H9 (cell line): ENCODE data around the gene FAAP100. TPM values are rescaled to one million over a fixed set of nuclear protein-coding genes. Genes with fewer than 3 reads are reported as not detected.

Source experiments
- DNase-seq: peaks from one replicate; pipeline ENCODE4 v3.0.0-alpha.2; 2017
- H2AFZ ChIP-seq: one replicate; pipeline ENCODE4 v1.6.1; 2013; ENCODE audit warnings: mild to moderate bottlenecking, low read length, control low read depth, moderate library complexity
- H2AK5ac ChIP-seq: 2 replicates; pipeline ENCODE4 v1.6.1; 2013; ENCODE audit warnings: low read length, control low read depth, mixed read lengths; ENCODE audit not compliant: insufficient read length
- H2BK120ac ChIP-seq: one replicate; pipeline ENCODE4 v1.6.1; 2013; ENCODE audit warnings: low read depth, mild to moderate bottlenecking, low read length, control low read depth, inconsistent platforms; ENCODE audit not compliant: poor library complexity, severe bottlenecking
- H2BK12ac ChIP-seq: 2 replicates; pipeline ENCODE4 v1.6.1; 2013; ENCODE audit warnings: low read length, control low read depth, mixed read lengths, low read depth; ENCODE audit not compliant: insufficient read length
- H2BK15ac ChIP-seq: 2 replicates; pipeline ENCODE4 v1.6.1; 2013; ENCODE audit warnings: low read depth, low read length, control low read depth
- H2BK20ac ChIP-seq: one replicate; pipeline ENCODE4 v1.6.1; 2013; ENCODE audit warnings: low read depth, mild to moderate bottlenecking, low read length, control low read depth, inconsistent platforms; ENCODE audit not compliant: poor library complexity, severe bottlenecking
- H2BK5ac ChIP-seq: 2 replicates; pipeline ENCODE4 v1.6.1; 2013; ENCODE audit warnings: low read length, control low read depth, mixed read lengths; ENCODE audit not compliant: insufficient read length
- H3K14ac ChIP-seq: 2 replicates; pipeline ENCODE4 v1.6.1; 2013; ENCODE audit warnings: low read length, control low read depth; ENCODE audit not compliant: insufficient read depth
- H3K18ac ChIP-seq: 2 replicates; pipeline ENCODE4 v1.6.1; 2013; ENCODE audit warnings: low read depth, mild to moderate bottlenecking, mixed read lengths, low read length, control low read depth; ENCODE audit not compliant: insufficient read length
- H3K23ac ChIP-seq: 2 replicates; pipeline ENCODE4 v1.6.1; 2013; ENCODE audit warnings: low read length, control low read depth, mixed read lengths, low read depth; ENCODE audit not compliant: insufficient read length
- H3K23me2 ChIP-seq: 2 replicates; pipeline ENCODE4 v1.6.1; 2013; ENCODE audit warnings: low read depth, mild to moderate bottlenecking, mixed read lengths, low read length, control low read depth; ENCODE audit not compliant: insufficient read length, poor library complexity, severe bottlenecking
- H3K27ac ChIP-seq: 2 replicates; pipeline ENCODE4 v1.5.1; 2013; ENCODE audit warnings: low read length, control low read depth, mixed read lengths, low read depth; ENCODE audit not compliant: insufficient read length
- H3K27me3 ChIP-seq: 2 replicates; pipeline ENCODE4 v1.6.1; 2013; ENCODE audit warnings: low read length, control low read depth, inconsistent platforms; ENCODE audit not compliant: insufficient read depth
- H3K4ac ChIP-seq: 2 replicates; pipeline ENCODE4 v1.6.1; 2013; ENCODE audit warnings: low read depth, mild to moderate bottlenecking, control low read depth, inconsistent platforms, low read length, moderate library complexity
- H3K4me1 ChIP-seq: 2 replicates; pipeline ENCODE4 v1.6.1; 2013; ENCODE audit warnings: low read length, control low read depth, inconsistent platforms; ENCODE audit not compliant: insufficient read depth
- H3K4me2 ChIP-seq: 2 replicates; pipeline ENCODE4 v1.6.1; 2013; ENCODE audit warnings: low read length, control low read depth, mixed read lengths; ENCODE audit not compliant: insufficient read length, insufficient read depth
- H3K56ac ChIP-seq: 2 replicates; pipeline ENCODE4 v1.6.1; 2013; ENCODE audit warnings: low read depth, mild to moderate bottlenecking, mixed read lengths, low read length, control low read depth; ENCODE audit not compliant: insufficient read length
- H3K79me1 ChIP-seq: 2 replicates; pipeline ENCODE4 v1.6.1; 2013; ENCODE audit warnings: low read depth, mild to moderate bottlenecking, moderate library complexity, low read length, control low read depth, inconsistent platforms; ENCODE audit not compliant: insufficient read depth, poor library complexity, severe bottlenecking
- H3K79me2 ChIP-seq: 2 replicates; pipeline ENCODE4 v1.6.1; 2013; ENCODE audit warnings: low read length, control low read depth, inconsistent platforms; ENCODE audit not compliant: insufficient read depth
- H3K9ac ChIP-seq: 2 replicates; pipeline ENCODE4 v1.6.1; 2013; ENCODE audit warnings: low read length, control low read depth, mixed read lengths; ENCODE audit not compliant: insufficient read length; ENCODE audit errors: extremely low read depth
- H3K9me3 ChIP-seq: one replicate; pipeline ENCODE4 v1.6.1; 2013; ENCODE audit warnings: low read depth, low read length, inconsistent platforms; ENCODE audit not compliant: control insufficient read depth
- H3T11ph ChIP-seq: one replicate; pipeline ENCODE4 v1.6.1; 2013; ENCODE audit warnings: mild to moderate bottlenecking, low read length, control low read depth, inconsistent platforms
- H4K20me1 ChIP-seq: one replicate; pipeline ENCODE4 v1.6.1; 2013; ENCODE audit not compliant: control insufficient read depth, insufficient read length, insufficient read depth
- H4K5ac ChIP-seq: 2 replicates; pipeline ENCODE4 v1.6.1; 2013; ENCODE audit warnings: low read depth, mild to moderate bottlenecking, mixed read lengths, low read length, control low read depth; ENCODE audit not compliant: insufficient read length
- H4K8ac ChIP-seq: replicated peaks from 2 replicates; pipeline ENCODE4 v1.6.1; 2013; ENCODE audit warnings: low read length, control low read depth, mixed read lengths, low read depth; ENCODE audit not compliant: insufficient read length
- H4K91ac ChIP-seq: 2 replicates; pipeline ENCODE4 v1.6.1; 2013; ENCODE audit warnings: low read depth, mild to moderate bottlenecking, moderate library complexity, mixed read lengths, low read length, control low read depth; ENCODE audit not compliant: insufficient read length
- H3K27ac Mint-ChIP-seq, 3 experiments: 2 replicates in 2 of 3; 3 replicates in 1 of 3; pipeline ENCODE4 v1.8.0; 2020 to 2021; ENCODE audit warnings: mixed read lengths in 3 of 3, mild to moderate bottlenecking in 1 of 3, moderate library complexity in 1 of 3
- H3K27me3 Mint-ChIP-seq: 2 replicates; pipeline ENCODE4 v1.8.0; 2021; ENCODE audit warnings: low read depth, mild to moderate bottlenecking, moderate library complexity, mixed read lengths
- H3K36me3 Mint-ChIP-seq, 3 experiments: 2 replicates in 2 of 3; 3 replicates in 1 of 3; pipeline ENCODE4 v1.8.0; 2020 to 2021; ENCODE audit warnings: low read depth in 3 of 3, mixed read lengths in 3 of 3; ENCODE audit not compliant: insufficient read depth in 1 of 3
- H3K4me1 Mint-ChIP-seq, 2 experiments: 2 replicates each; pipeline ENCODE4 v1.8.0; 2020; ENCODE audit warnings: mixed read lengths in 2 of 2
- H3K4me3 Mint-ChIP-seq, 2 experiments: 2 replicates in 1 of 2; 3 replicates in 1 of 2; pipeline ENCODE4 v1.8.0; 2020 to 2021; ENCODE audit warnings: mild to moderate bottlenecking in 2 of 2, mixed read lengths in 2 of 2, moderate library complexity in 1 of 2
- H3K9me3 Mint-ChIP-seq, 2 experiments: 2 replicates in 1 of 2; 3 replicates in 1 of 2; pipeline ENCODE4 v1.8.0; 2020; ENCODE audit warnings: mild to moderate bottlenecking in 2 of 2, mixed read lengths in 2 of 2, moderate library complexity in 1 of 2
- WGBS: extraction: QIAGEN DNeasy Blood & Tissue Kit; methylation state at CpG from one replicate; pipeline ENCODE4 v1.1.7; 2013; ENCODE audit warnings: missing lambda C conversion rate, low lambda C conversion rate, mixed read lengths; ENCODE audit not compliant: insufficient read length; ENCODE audit errors: extremely low coverage; 5-methylcytosine and 5-hydroxymethylcytosine counted together
- total RNA-seq: library from RNA; stranded (reverse); gene quantifications from 2 replicates; pipeline ENCODE4 v1.2.1, GENCODE V29; 2021
- TF ChIP-seq, protein P1 (sequence below): fragments of 200-600 bp; sonication (generic); conservative IDR thresholded peaks from 3 replicates; pipeline ENCODE4 v1.8.0; 2021; ENCODE audit warnings: antibody characterized with exemption, mild to moderate bottlenecking

Gene FAAP100
- total RNA-seq, 1 experiment from 2014 or later: 54.0 TPM

DNA sequence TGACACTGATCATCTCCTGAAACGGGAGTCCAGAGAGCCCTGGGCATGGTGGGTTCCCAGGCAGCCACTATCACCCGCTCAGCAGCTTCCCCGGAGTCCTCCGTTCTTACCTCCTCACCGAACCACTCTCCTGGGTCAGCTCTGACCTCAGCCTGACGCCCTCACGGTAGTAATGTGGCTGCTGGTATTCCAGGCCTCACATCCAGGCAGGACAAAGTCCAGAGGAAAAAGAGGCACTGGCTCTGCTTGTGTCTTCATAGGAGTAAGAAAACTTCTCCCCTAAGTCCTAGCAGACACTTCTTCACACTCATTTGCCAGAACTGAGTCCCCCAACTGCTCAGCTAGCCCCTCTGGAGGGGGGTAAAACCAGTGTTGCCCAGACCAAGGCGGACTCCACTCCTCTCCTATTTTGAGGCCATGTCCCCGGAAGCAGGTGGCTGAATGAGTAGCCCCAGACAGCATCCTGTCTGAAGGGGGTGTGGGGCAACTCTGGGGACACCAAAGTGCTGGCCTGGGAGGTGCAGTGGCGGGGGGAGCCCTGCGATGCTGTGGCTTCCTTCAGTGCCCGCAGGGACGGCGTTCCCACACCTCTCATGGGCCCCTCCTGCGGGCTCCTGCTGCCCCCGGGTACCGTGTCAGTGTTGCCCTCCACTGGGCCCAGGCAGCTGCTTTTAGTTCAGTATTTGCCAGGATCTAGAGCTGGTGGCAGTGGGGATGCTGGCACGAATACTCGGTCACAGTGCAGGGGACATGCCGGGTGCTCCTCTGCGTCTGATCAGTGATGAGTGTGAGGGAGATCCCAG lies 18.6 kb downstream of the FAAP100 start:
- no peaks in the 10 kb centered on the region; a peak in 1 of 5 replicates for H3K9me3 Mint-ChIP-seq
- Histone ChIP-seq H3K23me2 (peaks cover 5% of the 10 kb centered on the region), H3K56ac (no peak overlapping the region), H2BK120ac (no peak overlapping the region), H3K27me3 (peaks cover 7% of the 10 kb centered on the region; the same call in 1 of the 2 replicates), H4K91ac (no peak overlapping the region), H2BK5ac (no peak overlapping the region), H3K4me2 (no peak overlapping the region), H2BK12ac (no peak overlapping the region), H3K14ac (no peak overlapping the region), H2AK5ac (no peak overlapping the region), H3K79me1 (no peaks in the 10 kb centered on the region), H3K4ac (no peak overlapping the region), H4K8ac (no peak overlapping the region), H3K27ac (no peak overlapping the region), H3K9me3 (no peaks in the 10 kb centered on the region), H2AFZ (no peak overlapping the region), H3T11ph (no peak overlapping the region), H3K79me2 (no peaks in the 10 kb centered on the region), H3K18ac (no peak overlapping the region), H3K23ac (no peak overlapping the region), H4K5ac (no peak overlapping the region), H3K9ac (no peak overlapping the region), H4K20me1 (peaks cover 5% of the 10 kb centered on the region), H3K4me1 (no peaks in the 10 kb centered on the region), H2BK20ac (no peak overlapping the region), H2BK15ac (no peak overlapping the region)
- peaks cover 0 to 4% (median 4%) of the 10 kb centered on the region in 3 experiments; a peak in 3 of 7 replicates for H3K36me3 Mint-ChIP-seq
- TF ChIP-seq, protein P1, sequence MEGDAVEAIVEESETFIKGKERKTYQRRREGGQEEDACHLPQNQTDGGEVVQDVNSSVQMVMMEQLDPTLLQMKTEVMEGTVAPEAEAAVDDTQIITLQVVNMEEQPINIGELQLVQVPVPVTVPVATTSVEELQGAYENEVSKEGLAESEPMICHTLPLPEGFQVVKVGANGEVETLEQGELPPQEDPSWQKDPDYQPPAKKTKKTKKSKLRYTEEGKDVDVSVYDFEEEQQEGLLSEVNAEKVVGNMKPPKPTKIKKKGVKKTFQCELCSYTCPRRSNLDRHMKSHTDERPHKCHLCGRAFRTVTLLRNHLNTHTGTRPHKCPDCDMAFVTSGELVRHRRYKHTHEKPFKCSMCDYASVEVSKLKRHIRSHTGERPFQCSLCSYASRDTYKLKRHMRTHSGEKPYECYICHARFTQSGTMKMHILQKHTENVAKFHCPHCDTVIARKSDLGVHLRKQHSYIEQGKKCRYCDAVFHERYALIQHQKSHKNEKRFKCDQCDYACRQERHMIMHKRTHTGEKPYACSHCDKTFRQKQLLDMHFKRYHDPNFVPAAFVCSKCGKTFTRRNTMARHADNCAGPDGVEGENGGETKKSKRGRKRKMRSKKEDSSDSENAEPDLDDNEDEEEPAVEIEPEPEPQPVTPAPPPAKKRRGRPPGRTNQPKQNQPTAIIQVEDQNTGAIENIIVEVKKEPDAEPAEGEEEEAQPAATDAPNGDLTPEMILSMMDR: no peak
- H3K27me3 Mint-ChIP-seq: peaks cover 38% of the 10 kb centered on the region
- DNase-seq: no peak
- no CpG with 5 or more reads among the region's 21 CpGs for WGBS
- H3K4me3 Mint-ChIP-seq: no peak overlapping the region; a peak in 1 of 5 replicates
- 0 out of 4 replicates have a peak, but pooled peaks cover 5 to 7% of the 10 kb centered on the region in 2 experiments for H3K4me1 Mint-ChIP-seq
- no peak overlapping the region for H3K27ac Mint-ChIP-seq
